Measurements from ENCODE around the gene STEAP3.

GRCh38 chr2:119181791-119182445 is 41.7 kb upstream of the STEAP3 start:
- no peak for TF ChIP-seq CTCF (IDR thresholded peaks at IDR 0.05; ENCODE audit: low read length)
- no peak for TF ChIP-seq EZH2phosphoT487 (IDR thresholded peaks at IDR 0.05; ENCODE audit: low read length)
- no peak for TF ChIP-seq EZH2 (optimal IDR thresholded peaks at IDR 0.05; ENCODE audit: low read depth, low read length)
